Esophagus (tissue), 2 donors: ENCODE data around the gene KCNK5. TPM values are rescaled to one million over a fixed set of nuclear protein-coding genes. Genes with fewer than 3 reads are reported as not detected.

ENCODE experiments used
- H3K27ac ChIP-seq, 2 donors: one replicate each; pipeline ENCODE4 v1.5.1; 2013; ENCODE audit warnings: low read depth in 2 of 2, mild to moderate bottlenecking in 2 of 2, inconsistent platforms in 1 of 2, low read length in 1 of 2, moderate library complexity in 1 of 2
- H3K27me3 ChIP-seq, 2 donors: one replicate each; pipeline ENCODE4 v1.6.1; 2013; ENCODE audit warnings: low read length in 2 of 2, control low read depth in 1 of 2, mild to moderate bottlenecking in 1 of 2; ENCODE audit not compliant: insufficient read depth in 2 of 2, control insufficient read depth in 1 of 2
- H3K36me3 ChIP-seq, 2 donors: one replicate each; pipeline ENCODE4 v1.6.1; 2013; ENCODE audit warnings: low read length in 1 of 2; ENCODE audit not compliant: control insufficient read depth in 2 of 2, insufficient read depth in 2 of 2
- H3K4me1 ChIP-seq, 2 donors: one replicate each; pipeline ENCODE4 v1.6.1; 2013; ENCODE audit warnings: low read length in 1 of 2; ENCODE audit not compliant: control insufficient read depth in 2 of 2, insufficient read depth in 2 of 2
- H3K4me3 ChIP-seq, 2 donors: one replicate each; pipeline ENCODE4 v1.5.1; 2013; ENCODE audit warnings: low read length in 2 of 2, mild to moderate bottlenecking in 2 of 2, low read depth in 1 of 2, moderate library complexity in 1 of 2
- H3K9me3 ChIP-seq, 2 donors: one replicate each; pipeline ENCODE4 v1.6.1; 2013; ENCODE audit warnings: mild to moderate bottlenecking in 2 of 2, low read depth in 1 of 2, low read length in 1 of 2, moderate library complexity in 1 of 2; ENCODE audit not compliant: control insufficient read depth in 2 of 2, insufficient read depth in 1 of 2
- WGBS, 2 donors: extraction: QIAGEN DNeasy Blood & Tissue Kit; methylation state at CpG; one replicate each; pipeline ENCODE4 v1.1.7; 2013; 5-methylcytosine and 5-hydroxymethylcytosine counted together
- polyA plus RNA-seq, 2 donors: library from polyadenylated mRNA; stranded (reverse); fragments of 200-250 nt; gene quantifications; one replicate each; pipeline ENCODE4 v1.2.3, GENCODE V29; 2013
- donor health status: healthy with polysubstance abuse.
- donor health status: Bipolar disorder and iron deficiency.

The KCNK5 gene
- polyA plus RNA-seq: 1 to 10 TPM; 2.5 to 2.7 TPM

DNA sequence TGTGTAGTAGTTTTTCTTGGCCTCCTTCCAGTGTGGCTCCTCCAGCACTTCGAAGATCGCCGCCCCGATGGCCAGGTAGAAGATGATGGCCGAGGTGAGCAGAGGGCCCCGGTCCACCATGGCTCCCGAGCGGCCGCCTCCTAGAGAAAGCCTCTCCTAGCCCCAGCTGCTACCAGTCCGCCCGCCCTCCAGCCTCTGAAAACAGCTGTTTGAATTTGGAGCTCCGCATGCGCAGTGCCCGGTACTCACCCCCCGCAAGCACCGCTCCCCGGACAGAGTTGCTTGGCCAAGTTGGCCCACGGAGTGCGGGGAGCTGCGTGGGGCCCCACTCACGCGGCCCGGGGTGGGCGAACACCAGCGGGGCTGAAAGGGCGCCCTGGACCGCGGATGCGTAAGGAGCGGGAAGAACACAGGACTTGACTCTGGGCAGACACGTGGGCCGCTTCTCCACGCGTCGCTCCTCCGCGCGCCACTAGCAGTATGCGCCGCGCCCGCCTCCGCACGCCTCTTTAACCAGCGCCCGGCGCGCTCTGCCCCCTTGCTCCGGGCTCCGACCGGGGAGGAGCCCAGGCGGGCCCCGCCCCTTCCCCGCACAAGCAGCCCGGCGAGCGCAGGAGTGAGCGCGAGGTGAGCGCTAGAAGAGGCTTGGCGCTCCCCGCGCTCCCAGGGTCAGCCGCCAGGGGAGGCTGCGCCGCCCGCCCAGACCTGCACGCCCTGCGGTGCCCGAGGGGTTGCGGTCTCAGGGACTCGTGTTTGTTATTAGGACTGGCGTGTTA lies at the start of gene KCNK5:
KCNK5 (minus strand) TSS at position 484 of the 776 bp plus-strand sequence; CDS start at position 120, 364 bp downstream.
- H3K27ac ChIP-seq: peak within 1 kb of the TSS; percentile 23 to 26
- H3K4me1 ChIP-seq: peaks cover 0 to 19% of the 10 kb centered on the region in 2 donors
- H3K9me3 ChIP-seq: no peaks in the 10 kb centered on the region
- WGBS, 2 donors: 1% methylated on average over 71 to 73 of the region's 73 CpGs
- H3K4me3 ChIP-seq: peak within 1 kb of the TSS; percentile 54 to 56
- no peaks in the 10 kb centered on the region for H3K36me3 ChIP-seq
- H3K27me3 ChIP-seq: no peaks in the 10 kb centered on the region

DNA sequence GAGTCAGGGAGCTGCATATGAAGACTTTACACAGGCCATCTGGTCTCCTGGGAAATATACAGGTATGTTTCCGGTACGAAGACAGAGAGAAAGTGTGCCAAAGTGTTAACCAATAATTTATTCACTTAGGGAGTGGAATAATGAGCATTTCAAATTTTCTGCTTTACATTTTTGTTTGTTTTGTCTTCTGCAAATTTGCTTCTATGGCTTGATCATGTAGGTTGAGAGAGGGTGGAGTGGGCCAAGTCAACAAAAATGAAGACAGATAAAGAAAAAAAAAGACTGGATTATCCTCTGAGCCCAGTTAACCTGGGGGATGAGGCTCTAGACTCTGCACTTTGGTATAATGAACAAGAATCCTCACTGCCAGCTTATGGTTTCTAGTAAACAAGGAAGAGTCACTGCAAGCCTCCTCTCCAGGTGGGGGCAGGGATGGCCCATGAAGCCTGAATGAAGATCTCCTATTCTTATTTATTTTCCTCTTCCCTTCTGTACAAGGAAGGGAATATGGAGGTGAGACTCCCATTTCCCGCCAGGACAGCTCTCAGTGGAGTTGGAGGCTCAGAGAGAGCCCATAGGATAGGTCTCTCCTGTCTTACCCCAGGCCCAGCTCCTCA lies 47.2 kb upstream of the KCNK5 start:
- peaks cover 0 to 13% of the 10 kb centered on the region in 2 donors for H3K4me1 ChIP-seq
- H3K36me3 ChIP-seq: no peaks in the 10 kb centered on the region
- no peak overlapping the region for H3K4me3 ChIP-seq
- 84 to 88% methylated on average over 3 of the region's 3 CpGs for WGBS, 2 donors
- H3K9me3 ChIP-seq: no peaks in the 10 kb centered on the region
- no peaks in the 10 kb centered on the region for H3K27me3 ChIP-seq
- no peak overlapping the region for H3K27ac ChIP-seq

- Histone ChIP-seq H3K9me3 (no peaks in the 10 kb centered on the region), H3K27ac (no peak overlapping the region)
- 78 to 88% methylated on average over 3 of the region's 3 CpGs for WGBS, 2 donors
Observed at GRCh38 chr6:39274903-39275302, 45.6 kb upstream of the KCNK5 start.

GRCh38 chr6:39274471-39274870 lies 45.2 kb upstream of the KCNK5 start:
- H3K27me3 ChIP-seq: no peaks in the 10 kb centered on the region
- 65 to 75% methylated on average over 4 of the region's 4 CpGs for WGBS, 2 donors
- H3K4me1 ChIP-seq: peaks cover 0 to 3% of the 10 kb centered on the region in 2 donors
- H3K9me3 ChIP-seq: no peaks in the 10 kb centered on the region
- no peak overlapping the region for H3K4me3 ChIP-seq
- no peaks in the 10 kb centered on the region for H3K36me3 ChIP-seq
- no peak overlapping the region for H3K27ac ChIP-seq

More at GRCh38 chr6:39274903-39275302, 45.6 kb upstream of the KCNK5 start:
- Histone ChIP-seq H3K4me3 (no peak overlapping the region), H3K36me3 (no peaks in the 10 kb centered on the region), H3K27me3 (no peaks in the 10 kb centered on the region), H3K4me1 (peaks cover 0 to 8% of the 10 kb centered on the region in 2 donors)

GRCh38 chr6:39273406-39273821 lies 44.1 kb upstream of the KCNK5 start:
- Histone ChIP-seq H3K4me3 (no peak overlapping the region), H3K36me3 (no peaks in the 10 kb centered on the region), H3K9me3 (no peaks in the 10 kb centered on the region), H3K4me1 (no peaks in the 10 kb centered on the region), H3K27ac (peak overlapping the region in 1 of 2 donors; percentile 50), H3K27me3 (no peaks in the 10 kb centered on the region)
- WGBS, 2 donors: 53 to 55% methylated on average over 6 of the region's 6 CpGs

- no peaks in the 10 kb centered on the region for H3K9me3 ChIP-seq
Observed at GRCh38 chr6:39269961-39270360, 40.7 kb upstream of the KCNK5 start.

DNA sequence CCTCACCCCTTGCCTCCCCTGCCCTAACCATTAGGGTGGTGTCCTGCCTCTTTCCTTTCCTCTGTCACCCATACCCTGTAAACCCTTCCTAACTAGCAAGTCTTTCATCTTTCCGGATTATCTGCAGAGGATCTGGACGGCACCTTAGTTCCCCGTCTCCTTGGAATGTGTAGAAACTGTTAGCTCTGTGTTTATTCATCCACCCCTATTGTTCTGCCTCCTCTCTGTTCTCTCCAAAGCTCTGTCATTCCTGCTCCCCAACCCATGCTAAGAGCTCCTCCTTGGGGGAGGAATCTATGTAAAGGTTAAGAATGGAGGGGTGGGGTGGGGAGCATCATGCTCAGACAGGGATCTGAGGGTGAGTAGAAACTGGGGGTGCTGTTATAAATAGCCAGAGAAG lies 39.4 kb upstream of the KCNK5 start:
- WGBS, 2 donors: 76 to 90% methylated on average over 3 of the region's 3 CpGs
- no peak overlapping the region for H3K4me3 ChIP-seq
- H3K36me3 ChIP-seq: no peaks in the 10 kb centered on the region
- H3K27me3 ChIP-seq: no peaks in the 10 kb centered on the region
- no peak overlapping the region for H3K27ac ChIP-seq
- H3K4me1 ChIP-seq: no peaks in the 10 kb centered on the region
- H3K9me3 ChIP-seq: no peaks in the 10 kb centered on the region

More at GRCh38 chr6:39269961-39270360, 40.7 kb upstream of the KCNK5 start:
- H3K27ac ChIP-seq: no peak overlapping the region
- no peak overlapping the region for H3K4me3 ChIP-seq
- 68 to 72% methylated on average over 1 of the region's 1 CpG for WGBS, 2 donors
- no peaks in the 10 kb centered on the region for H3K36me3 ChIP-seq
- no peaks in the 10 kb centered on the region for H3K27me3 ChIP-seq
- no peaks in the 10 kb centered on the region for H3K4me1 ChIP-seq

DNA sequence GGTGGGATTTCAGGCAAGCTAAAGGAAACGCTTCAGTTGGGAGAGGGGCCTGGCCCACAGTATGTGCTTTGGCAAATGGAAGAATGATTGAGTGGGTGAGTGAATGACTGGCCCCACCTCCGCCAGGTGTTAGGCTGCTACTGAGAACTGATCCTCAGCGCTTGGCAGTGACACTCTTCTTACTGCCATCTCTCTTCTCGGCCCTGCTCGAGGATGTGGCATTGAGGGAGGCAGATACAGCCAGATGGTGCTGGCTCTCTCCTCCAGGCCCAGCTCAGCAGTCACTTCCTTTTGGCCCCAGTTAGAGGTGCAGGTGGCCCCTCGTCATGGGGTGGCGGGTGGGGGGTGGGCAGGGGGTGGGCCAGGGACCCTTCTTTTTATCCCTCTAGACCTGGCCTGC lies 38.9 kb upstream of the KCNK5 start:
- WGBS, 2 donors: 67 to 82% methylated on average over 7 of the region's 7 CpGs
- no peaks in the 10 kb centered on the region for H3K27me3 ChIP-seq
- no peaks in the 10 kb centered on the region for H3K36me3 ChIP-seq
- H3K4me3 ChIP-seq: no peak overlapping the region
- H3K9me3 ChIP-seq: no peaks in the 10 kb centered on the region
- no peak overlapping the region for H3K27ac ChIP-seq
- no peaks in the 10 kb centered on the region for H3K4me1 ChIP-seq

DNA sequence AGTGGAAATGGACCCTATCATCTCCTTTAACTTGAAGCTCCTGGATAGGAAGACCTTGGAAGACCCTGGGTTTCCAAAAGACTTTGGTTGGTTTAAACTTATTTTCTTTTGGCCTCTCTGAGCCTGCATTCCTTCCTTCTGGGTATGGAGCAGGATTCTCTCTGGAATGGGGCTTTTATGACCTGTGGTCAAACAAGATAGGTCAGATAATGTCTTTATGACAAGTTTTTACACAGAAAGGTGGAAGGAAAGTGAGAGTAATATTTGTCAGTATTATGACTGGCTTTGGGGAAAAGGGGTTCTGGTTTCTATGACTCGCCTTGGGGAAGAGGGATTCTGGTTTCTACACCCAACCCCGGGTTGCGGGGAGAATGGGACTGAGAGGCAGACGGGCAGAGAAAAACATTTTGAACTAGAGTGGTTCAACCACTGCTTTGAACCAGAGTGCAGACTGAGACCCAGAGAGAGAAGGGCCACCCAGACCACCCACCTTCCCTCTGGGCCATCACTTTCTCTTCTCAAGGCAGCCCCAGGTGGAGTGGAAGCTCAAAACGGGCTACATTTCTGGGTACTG lies 37.6 kb upstream of the KCNK5 start:
- no peaks in the 10 kb centered on the region for H3K4me1 ChIP-seq
- no peaks in the 10 kb centered on the region for H3K36me3 ChIP-seq
- H3K27me3 ChIP-seq: no peaks in the 10 kb centered on the region
- WGBS, 2 donors: 85 to 89% methylated on average over 5 of the region's 5 CpGs
- no peak overlapping the region for H3K4me3 ChIP-seq
- no peaks in the 10 kb centered on the region for H3K9me3 ChIP-seq
- H3K27ac ChIP-seq: no peak overlapping the region
